Activated CD8-positive, alpha-beta memory T cell treated with anti-CD3 and anti-CD28 coated beads, Interleukin-2, amount 50 U/mL, for 1 hour (primary cell): Measurements from ENCODE around the gene LETM1.

Experiments used
- DNase-seq: peaks from one replicate; pipeline ENCODE4 v3.0.0-alpha.2; 2020; ENCODE audit errors: extremely low read depth

Gene LETM1

DNA sequence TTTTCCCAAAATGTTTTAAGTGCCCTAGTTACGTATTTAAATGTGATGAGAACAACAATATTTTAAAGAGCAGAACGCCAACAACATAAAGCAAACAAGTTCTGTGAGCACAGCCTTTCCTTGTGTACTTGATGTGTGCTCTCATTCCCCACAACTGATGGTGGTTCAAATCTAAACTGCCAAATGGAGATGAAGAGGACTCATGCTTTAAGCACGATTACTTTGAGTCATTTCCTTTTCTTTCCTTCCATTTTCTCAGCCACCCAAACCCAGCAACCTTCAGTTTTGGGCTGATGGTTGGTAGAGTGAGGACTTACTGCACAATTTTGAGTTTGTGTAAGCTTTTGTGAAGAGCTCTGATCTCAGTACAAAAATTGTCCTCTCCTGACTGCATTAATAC, 16.9 kb upstream of the LETM1 start:
- DNase-seq, result no peak

- no peak for DNase-seq
These were observed 15.6 kb upstream of the LETM1 start for GRCh38 chr4:1871471-1872021.

- DNase-seq, result peak; percentile 56
These were observed 14.9 kb upstream of the LETM1 start, which contains the start of gene NSD2 for GRCh38 chr4:1870578-1871443. TSS of gene NSD2 (plus strand) at chr4:1871393. CDS start at chr4:1900655, 29,262 bp downstream.

- DNase-seq, result peak; percentile 68
These were observed 14.3 kb upstream of the LETM1 start for GRCh38 chr4:1870328-1870577.

DNA sequence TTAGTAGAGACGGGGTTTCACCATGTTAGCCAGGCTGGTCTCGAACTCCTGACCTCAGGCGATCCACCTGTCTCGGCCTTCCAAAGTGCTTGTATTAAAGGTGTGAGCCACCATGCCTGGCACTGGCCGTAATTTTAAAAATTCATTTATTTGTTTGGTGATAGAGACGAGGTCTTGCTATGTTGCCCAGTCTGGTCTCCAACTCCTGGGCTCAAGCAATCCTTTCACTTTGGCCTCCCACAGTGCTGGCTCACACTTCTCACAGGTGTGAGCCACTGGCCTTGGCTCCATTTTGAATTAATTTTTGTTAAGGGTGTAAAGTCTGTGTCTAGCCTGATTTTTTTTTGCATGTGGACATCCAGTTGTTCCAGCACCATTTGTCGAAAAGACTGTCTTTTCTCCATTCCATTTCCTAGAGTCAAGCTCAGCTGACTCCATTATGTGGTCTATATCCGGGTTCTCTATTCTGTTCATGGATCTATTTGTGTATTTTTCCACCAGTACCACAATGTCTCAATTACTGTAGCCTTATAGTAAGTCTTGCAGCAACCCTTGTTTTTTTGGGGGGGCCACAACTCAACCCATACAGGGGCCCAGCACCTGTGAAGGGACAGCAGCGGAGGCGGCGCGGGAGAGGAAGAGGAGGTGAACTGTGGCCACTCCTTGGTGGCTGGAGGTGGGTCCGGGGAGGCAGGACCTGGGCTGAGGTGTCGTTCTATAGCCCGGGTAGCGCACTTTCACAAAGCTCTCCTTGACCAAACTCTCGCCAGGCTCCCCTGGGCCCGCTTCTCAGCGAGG, 13.8 kb upstream of the LETM1 start:
- no peak for DNase-seq

DNA sequence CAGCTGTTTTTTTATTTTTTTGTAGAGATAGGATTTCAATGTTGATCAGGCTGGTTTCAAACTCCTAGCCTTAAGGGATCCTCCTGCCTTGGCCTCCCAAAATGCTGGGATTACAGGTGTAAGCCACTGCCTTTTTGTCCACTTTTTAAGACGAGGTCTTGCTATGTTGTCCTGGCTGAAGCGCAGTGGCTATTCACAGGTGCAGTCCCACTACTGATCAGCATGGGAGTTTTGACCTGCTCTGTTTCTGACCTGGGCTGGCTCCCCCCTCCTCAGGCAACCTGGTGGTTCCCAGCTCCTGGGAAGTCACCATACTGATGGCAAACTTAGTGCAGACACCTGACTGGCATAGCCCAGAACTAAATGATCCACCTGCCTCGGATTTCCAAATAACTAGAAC, 13.0 kb upstream of the LETM1 start:
- DNase-seq, result no peak

GRCh38 chr4:1868293-1868692, 12.3 kb upstream of the LETM1 start:
- no peak for DNase-seq

- no peak for DNase-seq
These were observed 10.3 kb upstream of the LETM1 start for GRCh38 chr4:1866189-1866661.

GRCh38 chr4:1864076-1865008, 8.4 kb upstream of the LETM1 start:
- no peak for DNase-seq

GRCh38 chr4:1863297-1864033, 7.5 kb upstream of the LETM1 start:
- DNase-seq, result no peak

- DNase-seq, result no peak
These were observed 7.0 kb upstream of the LETM1 start for GRCh38 chr4:1862961-1863296.

- DNase-seq, result no peak
These were observed 6.3 kb upstream of the LETM1 start for GRCh38 chr4:1862055-1862911.

DNA sequence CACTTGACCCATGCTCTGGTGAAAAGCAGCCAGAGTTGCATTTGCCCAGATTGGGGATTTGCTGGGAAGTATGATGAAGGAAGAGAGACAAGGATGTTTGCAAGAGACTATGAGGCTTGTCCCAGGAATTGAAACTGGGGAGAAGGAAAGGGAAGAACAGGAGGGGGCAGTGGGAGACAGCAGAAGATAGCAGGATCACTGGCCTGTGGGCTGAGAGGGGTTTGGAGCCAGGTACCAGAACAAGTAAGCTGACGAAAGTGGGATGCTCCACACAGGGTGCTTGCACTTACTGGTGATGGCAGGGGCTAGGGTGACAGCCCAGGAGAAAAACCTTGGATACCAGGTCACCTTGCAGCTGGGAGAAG, 3.4 kb upstream of the LETM1 start:
- no peak for DNase-seq

- no peak for DNase-seq
These were observed 2.0 kb upstream of the LETM1 start for GRCh38 chr4:1857931-1858330.

DNA sequence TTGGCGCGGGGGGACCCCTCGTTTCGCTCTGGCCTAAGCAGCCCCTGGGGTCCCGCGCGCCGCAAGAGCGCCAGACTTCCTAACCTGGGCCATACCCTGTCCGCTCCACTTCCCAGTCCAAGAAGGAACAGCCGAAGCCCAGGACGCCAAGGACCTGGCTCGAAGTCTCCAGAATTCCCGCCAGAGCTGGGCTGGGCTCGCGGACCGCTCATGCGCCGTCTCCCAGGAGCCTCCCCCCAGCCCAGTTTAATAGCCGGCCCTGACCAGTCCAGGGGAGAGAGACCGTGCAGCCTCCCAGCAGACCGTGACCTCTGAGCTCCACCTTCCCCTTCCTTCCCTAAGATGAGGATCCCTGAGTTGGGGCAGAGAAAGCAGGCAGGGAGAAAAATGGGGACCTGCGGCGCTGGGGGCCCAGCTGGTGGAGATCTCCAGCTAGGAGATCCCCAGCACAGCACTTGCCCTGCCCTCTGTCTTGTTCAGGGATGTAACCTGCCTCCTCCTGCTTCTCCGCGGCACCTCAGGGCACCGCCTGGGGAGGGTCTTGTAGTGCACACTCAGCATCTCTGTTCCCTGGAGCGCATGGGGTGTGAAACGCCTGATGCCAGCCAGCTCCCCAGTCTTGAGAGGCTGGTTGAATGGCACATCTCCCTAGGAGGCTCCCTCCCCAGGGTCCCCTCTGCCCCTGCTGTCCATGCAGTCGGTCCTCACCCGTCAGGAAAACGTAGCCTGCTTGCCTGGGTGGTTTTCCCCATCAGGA, 1.2 kb upstream of the LETM1 start:
- DNase-seq, result no peak

GRCh38 chr4:1855333-1856070, 454 bp downstream of the LETM1 start:
- DNase-seq, result no peak

DNA sequence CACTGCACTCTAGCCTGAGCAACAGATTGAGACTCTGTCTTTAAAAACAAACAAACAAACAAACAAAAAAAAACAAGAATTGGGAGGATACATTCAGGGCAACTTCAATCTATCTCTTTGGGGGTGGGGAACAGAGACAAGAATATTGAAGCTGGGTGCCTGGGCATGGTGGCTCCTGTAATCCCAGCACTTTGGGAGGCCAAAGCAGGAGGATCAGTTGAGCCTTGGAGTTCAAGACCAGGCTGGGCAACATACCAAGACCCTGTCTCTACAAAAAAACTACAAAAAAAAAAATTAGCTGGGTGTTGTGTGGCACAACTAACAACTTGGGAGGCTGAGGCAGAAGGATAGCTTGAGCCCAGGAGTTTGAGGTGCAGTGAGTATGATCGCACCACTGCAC, 1.2 kb downstream of the LETM1 start:
- DNase-seq, result no peak

GRCh38 chr4:1852904-1853623, 2.9 kb downstream of the LETM1 start:
- DNase-seq, result no peak
